ENCODE results near the gene KCNQ1OT1. TPM values are rescaled to one million over a fixed set of nuclear protein-coding genes. Genes with fewer than 3 reads are reported as not detected.

KCNQ1OT1 gene
- total and polyA plus RNA-seq, 2 of the 4 experiments (the other 2 are of a cell fraction) = 0.14 to 2.0 TPM

- ATAC-seq (ENCODE audit: low read depth) (no peak), DNase-seq (no peak)
- Histone ChIP-seq H3K4me2 (ENCODE audit: low read depth, low read length) (no peak overlapping the region), H4K91ac (ENCODE audit: insufficient read depth, low read depth, low read length) (no peak overlapping the region), H3K14ac (replicated peaks; ENCODE audit: low read depth, low read length) (no peak overlapping the region), H4K20me1 (ENCODE audit: insufficient read depth, low read length) (peaks cover 71% of the 10 kb centered on the region), H4K8ac (ENCODE audit: low read depth in 2 of 2, low read length in 2 of 2) (no peak overlapping the region), H3K4ac (ENCODE audit: low read depth, low read length) (no peak overlapping the region), H3K4me1 (ENCODE audit: control insufficient read depth, insufficient read depth, low read length) (no peaks in the 10 kb centered on the region), H2BK15ac (ENCODE audit: low read depth, low read length) (no peak overlapping the region), H3K27ac (ENCODE audit: insufficient read depth, low read length) (no peak overlapping the region), H3K56ac (ENCODE audit: extremely low read depth, insufficient read depth, low read length) (no peak overlapping the region), H2AK9ac (replicated peaks; ENCODE audit: low read depth, low read length, poor library complexity) (no peak overlapping the region), H3K9me1 (ENCODE audit: insufficient read depth, low read length) (peaks cover 15% of the 10 kb centered on the region), H3K4me3 (ENCODE audit: insufficient read depth, low read depth, low read length) (no peak overlapping the region), H3K27me3 (ENCODE audit: control insufficient read depth, insufficient read depth, low read length) (peaks cover 4% of the 10 kb centered on the region), H3K79me1 (ENCODE audit: low read depth in 1 of 2, low read length in 2 of 2) (peaks cover 9 to 45% of the 10 kb centered on the region in 2 experiments), H2BK20ac (ENCODE audit: low read depth, low read length) (no peak overlapping the region), H2AFZ (replicated peaks; ENCODE audit: low read length, poor library complexity) (no peak overlapping the region), H4K5ac (ENCODE audit: low read depth, low read length) (no peak overlapping the region), H2AK5ac (ENCODE audit: low read depth, low read length) (no peak overlapping the region), H3K18ac (ENCODE audit: low read depth, low read length) (no peak overlapping the region), H3K9ac (ENCODE audit: low read depth, low read length) (no peak overlapping the region), H3K23ac (ENCODE audit: low read depth, low read length) (no peak overlapping the region), H2BK5ac (ENCODE audit: low read depth, low read length, poor library complexity, severe bottlenecking) (no peak overlapping the region), H3K36me3 (ENCODE audit: control insufficient read depth, insufficient read depth, low read length) (peaks cover 2% of the 10 kb centered on the region; the same call in 1 of the 2 replicates), H2BK120ac (ENCODE audit: low read depth, low read length) (no peak overlapping the region), H3K9me3 (ENCODE audit: control insufficient read depth, insufficient read depth, low read length) (no peaks in the 10 kb centered on the region)
- no peak for TF ChIP-seq BHLHE40 (IDR thresholded peaks at IDR 0.05; ENCODE audit: low read depth, low read length)
- TF ChIP-seq MAZ (IDR thresholded peaks at IDR 0.05; ENCODE audit: borderline replicate concordance, low read depth, low read length) = no peak
- no peak for TF ChIP-seq RCOR1 (IDR thresholded peaks at IDR 0.05; ENCODE audit: insufficient replicate concordance, low read length)
- no TSS peak for BruUV-seq (replicated peaks)
- intact Hi-C loops (cut with micrococcal nuclease) = no loop called here
- in situ Hi-C loops (cut with MboI; ENCODE audit: low sequenced_read_pairs) = no loop called here
- dilution Hi-C loops (cut with HindIII; ENCODE audit: low sequenced_read_pairs, unreplicated experiment) = no loop called here
- WGBS, 2 experiments (ENCODE audit: extremely low coverage in 2 of 2, insufficient read length in 1 of 2) = 67% methylated on average over 1 of the region's 2 CpGs; no CpG with 5 or more reads in 1 of the 2 experiments
- CTCF ChIA-PET = no interaction called here
- POLR2A ChIA-PET (ENCODE audit: unreplicated experiment) = no interaction called here
Measured at GRCh38 chr11:2679011-2679676, 20.6 kb downstream of the KCNQ1OT1 start.
